HepG2 (cell line): Measurements from ENCODE around the gene HBQ1.

Experiments
- CEBPG ChIP-seq: IDR thresholded peaks from 2 replicates; pipeline ENCODE4 v1.6.1; 2016
- NR0B2 ChIP-seq: sonication (generic); formaldehyde crosslinking; IDR thresholded peaks from 2 replicates; pipeline ENCODE4 v1.4.0; 2020; ENCODE audit warnings: mild to moderate bottlenecking, missing genetic modification reagents
- SMAD1 ChIP-seq: sonication (generic); formaldehyde crosslinking; IDR thresholded peaks from 2 replicates; pipeline ENCODE4 v1.4.0; 2020; ENCODE audit warnings: missing genetic modification reagents, low read depth, mild to moderate bottlenecking, borderline replicate concordance
- ZBTB2 ChIP-seq: sonication (generic); formaldehyde crosslinking; IDR thresholded peaks from 2 replicates; pipeline ENCODE4 v1.8.0; 2022; ENCODE audit warnings: low read depth, missing genetic modification reagents
- ZNF460 ChIP-seq: sonication (generic); formaldehyde crosslinking; IDR thresholded peaks from 2 replicates; pipeline ENCODE4 v1.5.1; 2020; ENCODE audit warnings: missing genetic modification reagents, mild to moderate bottlenecking, borderline replicate concordance
- ZZZ3 ChIP-seq: sonication (generic); formaldehyde crosslinking; IDR thresholded peaks from 2 replicates; pipeline ENCODE4 v1.4.0; 2020; ENCODE audit warnings: missing genetic modification reagents, mild to moderate bottlenecking, borderline replicate concordance

- no peak for TF ChIP-seq ZBTB2 (CRISPR knock-in tag)
- no peak for TF ChIP-seq CEBPG (CRISPR knock-in tag)
- TF ChIP-seq SMAD1 = no peak
- TF ChIP-seq ZNF460 = no peak
- no peak for TF ChIP-seq ZZZ3 (CRISPR knock-in tag)
- TF ChIP-seq NR0B2 (CRISPR knock-in tag) = no peak
Measured at GRCh38 chr16:155031-155398, 25.2 kb upstream of the HBQ1 start.
